Stomach (tissue), 4 donors: Measurements from ENCODE around the gene CARD11.

Experiments
- CTCF ChIP-seq, 7 experiments: fragments of 450-650 bp in 4 of 7; fragments of 200-600 bp in 3 of 7; sonication (generic) in 3 of 7; IDR thresholded peaks; one replicate each; pipeline ENCODE4 v1.5.1; 2016 to 2019; ENCODE audit warnings: antibody characterized with exemption in 7 of 7, control low read depth in 2 of 7, mild to moderate bottlenecking in 1 of 7
- POLR2A ChIP-seq, 4 donors: fragments of 450-650 bp; IDR thresholded peaks; one replicate each; pipeline ENCODE4 v1.6.1; 2016; ENCODE audit warnings: antibody characterized with exemption in 4 of 4, control low read depth in 2 of 4, mild to moderate bottlenecking in 1 of 4, moderate library complexity in 1 of 4

DNA sequence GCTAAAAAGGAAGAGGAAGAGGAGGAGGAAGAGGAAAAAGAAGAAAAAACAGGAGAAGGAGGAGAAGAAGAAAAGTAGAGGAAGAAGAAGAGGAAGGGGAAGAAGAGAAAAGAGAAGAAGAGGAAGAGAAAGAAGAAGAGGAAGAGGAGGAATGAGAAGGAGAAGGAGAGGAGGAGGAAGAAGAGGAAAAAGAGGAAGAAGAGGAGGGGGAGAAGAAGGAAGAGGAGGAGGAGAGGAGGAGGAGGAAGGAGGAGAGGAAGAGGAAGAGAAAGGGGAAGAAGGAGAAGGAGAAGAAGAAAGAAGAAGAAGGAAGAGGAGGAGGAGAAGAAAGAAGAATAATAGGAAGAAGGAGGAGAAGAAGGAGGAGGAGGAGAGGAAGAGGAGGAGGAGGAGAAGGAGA lies 103.2 kb downstream of the CARD11 start:
- TF ChIP-seq CTCF (IDR thresholded peaks at IDR 0.05) (no peak), POLR2A (IDR thresholded peaks at IDR 0.05) (no peak)
